WTC11 (cell line): ENCODE results near the gene FAM114A1. TPM values are rescaled to one million over a fixed set of nuclear protein-coding genes. Genes with fewer than 3 reads are reported as not detected.

ENCODE experiments used
- ATAC-seq: fragments of 200-7000 bp; cut with Tn5 transposase; 2 replicates; pipeline ENCODE4 v1.10.0; 2021; ENCODE audit warnings: mild to moderate bottlenecking, moderate library complexity
- CTCF ChIA-PET: fragments of 300-600 bp; sonication (Branson Sonifier 250); formaldehyde crosslinking; loops from one replicate; lab custom pipeline; 2021; ENCODE audit warnings: antibody characterized with exemption; lab: Charles Lee
- POLR2A ChIA-PET: fragments of 350-600 bp; sonication (Branson Sonifier 250); formaldehyde crosslinking; loops from one replicate; lab custom pipeline; 2021; ENCODE audit warnings: antibody characterized with exemption; lab: Charles Lee
- DNase-seq: peaks from one replicate; pipeline ENCODE4 v3.0.0; 2021; ENCODE audit warnings: low spot score
- H3K27ac Mint-ChIP-seq: 2 replicates; pipeline ENCODE4 v1.8.0; 2021; ENCODE audit warnings: mixed read lengths
- H3K27me3 Mint-ChIP-seq: 2 replicates; pipeline ENCODE4 v1.8.0; 2021; ENCODE audit warnings: low read depth, mild to moderate bottlenecking, moderate library complexity, mixed read lengths
- H3K36me3 Mint-ChIP-seq: 2 replicates; pipeline ENCODE4 v1.8.0; 2021; ENCODE audit warnings: mixed read lengths
- H3K4me1 Mint-ChIP-seq: 2 replicates; pipeline ENCODE4 v1.8.0; 2022; ENCODE audit warnings: mixed read lengths
- H3K4me3 Mint-ChIP-seq: 2 replicates; pipeline ENCODE4 v1.8.0; 2021; ENCODE audit warnings: mild to moderate bottlenecking, moderate library complexity, mixed read lengths
- H3K9me3 Mint-ChIP-seq: 2 replicates; pipeline ENCODE4 v1.8.0; 2021; ENCODE audit warnings: mixed read lengths
- ATF2 ChIP-seq: sonication (generic); formaldehyde crosslinking; IDR thresholded peaks from 2 replicates; pipeline ENCODE4 v1.8.1; 2022; ENCODE audit warnings: low read depth, missing genetic modification reagents, borderline replicate concordance
- CBFB ChIP-seq: sonication (generic); formaldehyde crosslinking; IDR thresholded peaks from 2 replicates; pipeline ENCODE4 v1.8.1; 2022; ENCODE audit warnings: mild to moderate bottlenecking, low read depth, missing genetic modification reagents
- E2F5 ChIP-seq: sonication (generic); formaldehyde crosslinking; IDR thresholded peaks from 2 replicates; pipeline ENCODE4 v1.8.1; 2022; ENCODE audit warnings: mild to moderate bottlenecking, moderate library complexity, missing genetic modification reagents
- EMX1 ChIP-seq: fragments of 250-450 bp; sonication (Bioruptor Pico); IDR thresholded peaks from 2 replicates; pipeline ENCODE4 v1.8.0; 2021; ENCODE audit warnings: mild to moderate bottlenecking
- ERG ChIP-seq: fragments of 250-450 bp; sonication (Bioruptor Pico); IDR thresholded peaks from 2 replicates; pipeline ENCODE4 v1.8.0; 2021; ENCODE audit warnings: mild to moderate bottlenecking
- ETV6 ChIP-seq: sonication (generic); formaldehyde crosslinking; IDR thresholded peaks from 2 replicates; pipeline ENCODE4 v1.8.1; 2022; ENCODE audit warnings: mild to moderate bottlenecking, missing genetic modification reagents
- FOXP4 ChIP-seq: sonication (generic); formaldehyde crosslinking; IDR thresholded peaks from 2 replicates; pipeline ENCODE4 v1.8.0; 2022; ENCODE audit warnings: mild to moderate bottlenecking, missing genetic modification reagents
- GABPB1 ChIP-seq: sonication (generic); formaldehyde crosslinking; IDR thresholded peaks from 2 replicates; pipeline ENCODE4 v1.8.1; 2023; ENCODE audit warnings: mild to moderate bottlenecking, missing genetic modification reagents
- GTF2I ChIP-seq: fragments of 250-450 bp; sonication (Bioruptor Pico); conservative IDR thresholded peaks from 2 replicates; pipeline ENCODE4 v1.4.0; 2021; ENCODE audit warnings: mild to moderate bottlenecking
- NFE2L1 ChIP-seq: sonication (generic); formaldehyde crosslinking; IDR thresholded peaks from 2 replicates; pipeline ENCODE4 v1.8.1; 2023; ENCODE audit warnings: missing genetic modification reagents
- NFYB ChIP-seq: sonication (generic); formaldehyde crosslinking; conservative IDR thresholded peaks from 2 replicates; pipeline ENCODE4 v1.8.0; 2022; ENCODE audit warnings: low read depth, missing genetic modification reagents
- NR3C1 ChIP-seq: sonication (generic); formaldehyde crosslinking; conservative IDR thresholded peaks from 2 replicates; pipeline ENCODE4 v1.8.1; 2023; ENCODE audit warnings: low read depth, mild to moderate bottlenecking, missing genetic modification reagents
- PREB ChIP-seq: sonication (generic); formaldehyde crosslinking; IDR thresholded peaks from 2 replicates; pipeline ENCODE4 v1.8.1; 2022; ENCODE audit warnings: mild to moderate bottlenecking, missing genetic modification reagents, moderate library complexity, borderline replicate concordance
- ZNF219 ChIP-seq: sonication (generic); formaldehyde crosslinking; IDR thresholded peaks from 2 replicates; pipeline ENCODE4 v1.8.0; 2023; ENCODE audit warnings: missing genetic modification reagents, mild to moderate bottlenecking, borderline replicate concordance
- ZNF232 ChIP-seq: sonication (generic); formaldehyde crosslinking; IDR thresholded peaks from 2 replicates; pipeline ENCODE4 v1.8.0; 2022; ENCODE audit warnings: mild to moderate bottlenecking, missing genetic modification reagents
- total RNA-seq: library from RNA; stranded (reverse); gene quantifications from 3 replicates; pipeline ENCODE4 v1.2.3, GENCODE V29; 2021
- TF ChIP-seq, protein P1 (sequence below): fragments of 250-450 bp; sonication (Bioruptor Pico); IDR thresholded peaks from 2 replicates; pipeline ENCODE4 v1.9.0; 2021; ENCODE audit warnings: mild to moderate bottlenecking, borderline replicate concordance

FAM114A1 gene
- total RNA-seq, 1 experiment from 2014 or later = 17.6 TPM

GRCh38 chr4:38952017-38952416 is 84.4 kb downstream of the FAM114A1 start:
- no peak overlapping the region for H3K27ac Mint-ChIP-seq
- no peaks in the 10 kb centered on the region for H3K27me3 Mint-ChIP-seq
- POLR2A ChIA-PET = no interaction called here
- H3K4me1 Mint-ChIP-seq = peaks cover 3% of the 10 kb centered on the region; the same call in 1 of the 2 replicates
- no peaks in the 10 kb centered on the region for H3K36me3 Mint-ChIP-seq
- TF ChIP-seq NFE2L1 (CRISPR knock-in tag) = no peak
- no peak for TF ChIP-seq NR3C1
- TF ChIP-seq GABPB1 (CRISPR knock-in tag) = no peak
- no peak for TF ChIP-seq PREB
- TF ChIP-seq GTF2I (CRISPR knock-in tag) = no peak
- TF ChIP-seq, all 79 proteins: peak for 0
- CTCF ChIA-PET = no interaction called here
- DNase-seq (no peak), ATAC-seq (no peak)
- no peak overlapping the region for H3K4me3 Mint-ChIP-seq
- no peaks in the 10 kb centered on the region for H3K9me3 Mint-ChIP-seq

GRCh38 chr4:38954727-38955126 is 87.1 kb downstream of the FAM114A1 start:
- Mint-ChIP-seq H3K9me3 (peaks cover 5% of the 10 kb centered on the region), H3K27me3 (no peaks in the 10 kb centered on the region), H3K27ac (no peak overlapping the region), H3K4me1 (peaks cover 3% of the 10 kb centered on the region; the same call in 1 of the 2 replicates), H3K4me3 (no peak overlapping the region), H3K36me3 (no peaks in the 10 kb centered on the region)
- ChIA-PET CTCF (interaction anchor here (1.1 kb wide), 1 partner anchor 13 kb away, joined by 3 read pairs; no protein-coding TSS in a partner anchor), POLR2A (no interaction called here)
- no peak for TF ChIP-seq E2F5
- no peak for TF ChIP-seq ERG (CRISPR knock-in tag)
- no peak for TF ChIP-seq ZNF232 (CRISPR knock-in tag)
- no peak for TF ChIP-seq GTF2I (CRISPR knock-in tag)
- no peak for TF ChIP-seq CBFB (CRISPR knock-in tag)
- no peak for TF ChIP-seq ETV6
- TF ChIP-seq FOXP4 (CRISPR knock-in tag) = no peak
- TF ChIP-seq, protein P1, sequence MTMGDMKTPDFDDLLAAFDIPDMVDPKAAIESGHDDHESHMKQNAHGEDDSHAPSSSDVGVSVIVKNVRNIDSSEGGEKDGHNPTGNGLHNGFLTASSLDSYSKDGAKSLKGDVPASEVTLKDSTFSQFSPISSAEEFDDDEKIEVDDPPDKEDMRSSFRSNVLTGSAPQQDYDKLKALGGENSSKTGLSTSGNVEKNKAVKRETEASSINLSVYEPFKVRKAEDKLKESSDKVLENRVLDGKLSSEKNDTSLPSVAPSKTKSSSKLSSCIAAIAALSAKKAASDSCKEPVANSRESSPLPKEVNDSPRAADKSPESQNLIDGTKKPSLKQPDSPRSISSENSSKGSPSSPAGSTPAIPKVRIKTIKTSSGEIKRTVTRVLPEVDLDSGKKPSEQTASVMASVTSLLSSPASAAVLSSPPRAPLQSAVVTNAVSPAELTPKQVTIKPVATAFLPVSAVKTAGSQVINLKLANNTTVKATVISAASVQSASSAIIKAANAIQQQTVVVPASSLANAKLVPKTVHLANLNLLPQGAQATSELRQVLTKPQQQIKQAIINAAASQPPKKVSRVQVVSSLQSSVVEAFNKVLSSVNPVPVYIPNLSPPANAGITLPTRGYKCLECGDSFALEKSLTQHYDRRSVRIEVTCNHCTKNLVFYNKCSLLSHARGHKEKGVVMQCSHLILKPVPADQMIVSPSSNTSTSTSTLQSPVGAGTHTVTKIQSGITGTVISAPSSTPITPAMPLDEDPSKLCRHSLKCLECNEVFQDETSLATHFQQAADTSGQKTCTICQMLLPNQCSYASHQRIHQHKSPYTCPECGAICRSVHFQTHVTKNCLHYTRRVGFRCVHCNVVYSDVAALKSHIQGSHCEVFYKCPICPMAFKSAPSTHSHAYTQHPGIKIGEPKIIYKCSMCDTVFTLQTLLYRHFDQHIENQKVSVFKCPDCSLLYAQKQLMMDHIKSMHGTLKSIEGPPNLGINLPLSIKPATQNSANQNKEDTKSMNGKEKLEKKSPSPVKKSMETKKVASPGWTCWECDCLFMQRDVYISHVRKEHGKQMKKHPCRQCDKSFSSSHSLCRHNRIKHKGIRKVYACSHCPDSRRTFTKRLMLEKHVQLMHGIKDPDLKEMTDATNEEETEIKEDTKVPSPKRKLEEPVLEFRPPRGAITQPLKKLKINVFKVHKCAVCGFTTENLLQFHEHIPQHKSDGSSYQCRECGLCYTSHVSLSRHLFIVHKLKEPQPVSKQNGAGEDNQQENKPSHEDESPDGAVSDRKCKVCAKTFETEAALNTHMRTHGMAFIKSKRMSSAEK (CRISPR knock-in tag) = no peak
- no peak for TF ChIP-seq NFYB
- no peak for TF ChIP-seq ATF2
- TF ChIP-seq ZNF219 (CRISPR knock-in tag) = no peak
- no peak for TF ChIP-seq EMX1 (CRISPR knock-in tag)
- DNase-seq (no peak), ATAC-seq (no peak)
